Retina (tissue), 1 donor: Measurements from ENCODE around the gene HDAC7.

Experiments
- DNase-seq: peaks from one replicate; pipeline ENCODE4 v3.0.0-alpha.2; 2016

Gene HDAC7

GRCh38 chr12:47757840-47758583 is 61.7 kb downstream of the HDAC7 start:
- no peak for DNase-seq

GRCh38 chr12:47757364-47757839 is 62.3 kb downstream of the HDAC7 start:
- DNase-seq = no peak

- no peak for DNase-seq
Observed at GRCh38 chr12:47755655-47756562, 63.8 kb downstream of the HDAC7 start.

- DNase-seq = no peak
Observed at GRCh38 chr12:47754881-47755280, 64.8 kb downstream of the HDAC7 start.

GRCh38 chr12:47754126-47754525 is 65.6 kb downstream of the HDAC7 start:
- DNase-seq = no peak

- DNase-seq = no peak
Observed at GRCh38 chr12:47753021-47754001, 66.4 kb downstream of the HDAC7 start.

- DNase-seq = no peak
Observed at GRCh38 chr12:47752552-47752951, 67.2 kb downstream of the HDAC7 start.

- no peak for DNase-seq
Observed at GRCh38 chr12:47752121-47752520, 67.6 kb downstream of the HDAC7 start.

- DNase-seq = no peak
Observed at GRCh38 chr12:47751561-47751960, 68.1 kb downstream of the HDAC7 start.

GRCh38 chr12:47750916-47751470 is 68.7 kb downstream of the HDAC7 start:
- DNase-seq = no peak

GRCh38 chr12:47750229-47750798 is 69.4 kb downstream of the HDAC7 start:
- no peak for DNase-seq

GRCh38 chr12:47748899-47749298 is 70.8 kb downstream of the HDAC7 start:
- DNase-seq = no peak

- no peak for DNase-seq
Observed at GRCh38 chr12:47748507-47748828, 71.2 kb downstream of the HDAC7 start.

- no peak for DNase-seq
Observed at GRCh38 chr12:47747596-47748506, 71.9 kb downstream of the HDAC7 start.

GRCh38 chr12:47747126-47747525 is 72.6 kb downstream of the HDAC7 start:
- no peak for DNase-seq

GRCh38 chr12:47746523-47746922 is 73.2 kb downstream of the HDAC7 start:
- no peak for DNase-seq

- no peak for DNase-seq
Observed at GRCh38 chr12:47746073-47746472, 73.6 kb downstream of the HDAC7 start.

- no peak for DNase-seq
Observed at GRCh38 chr12:47745485-47746041, 74.1 kb downstream of the HDAC7 start.

- no peak for DNase-seq
Observed at GRCh38 chr12:47744778-47745436, 74.8 kb downstream of the HDAC7 start.

- no peak for DNase-seq
Observed at GRCh38 chr12:47744005-47744651, 75.6 kb downstream of the HDAC7 start.
